SH-SY5Y (cell line): ENCODE results near the gene GLRX.

Source experiments
- GATA2 ChIP-seq: IDR thresholded peaks from 2 replicates; pipeline ENCODE4 v1.6.1; 2011; ENCODE audit warnings: mild to moderate bottlenecking, low read depth, low read length
- GATA3 ChIP-seq: IDR thresholded peaks from 2 replicates; pipeline ENCODE4 v1.6.1; 2011; ENCODE audit warnings: low read depth, mild to moderate bottlenecking, low read length, moderate library complexity

Gene GLRX

DNA sequence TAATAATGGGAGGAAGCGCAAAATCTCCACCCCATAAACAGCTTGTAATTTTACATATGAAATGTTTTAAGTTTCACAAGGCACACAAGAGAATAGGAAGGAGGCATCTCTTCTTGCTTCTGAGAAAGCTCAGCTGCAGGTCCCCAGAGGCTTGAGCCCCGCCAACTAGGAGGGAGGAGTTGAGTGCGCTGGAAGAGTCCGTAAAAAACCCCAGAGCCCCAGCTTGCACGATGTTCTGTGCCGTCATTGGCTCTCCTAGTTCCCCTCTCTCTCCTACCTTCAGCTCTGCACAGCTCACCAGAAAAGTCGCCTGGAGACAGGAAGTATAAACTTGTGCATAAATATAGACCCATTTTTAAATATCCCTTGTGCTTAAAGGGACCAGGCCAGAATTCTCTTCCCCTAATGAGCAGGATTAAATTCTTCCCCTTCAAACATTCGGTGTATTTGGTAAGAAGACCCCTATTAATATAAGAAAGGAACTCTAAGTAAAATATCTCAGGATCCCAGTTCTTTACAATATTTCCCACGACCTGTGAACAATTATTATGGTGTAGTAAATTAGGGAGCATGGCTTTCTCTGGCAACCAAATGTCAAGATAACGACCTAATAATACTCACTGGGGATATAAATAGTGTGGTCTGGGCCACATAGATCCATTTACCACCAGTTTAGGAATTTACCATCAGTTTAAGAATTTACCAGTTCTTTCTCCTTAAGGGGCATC is 13.7 kb downstream of the GLRX start:
- TF ChIP-seq GATA3 (no peak), GATA2 (no peak)

DNA sequence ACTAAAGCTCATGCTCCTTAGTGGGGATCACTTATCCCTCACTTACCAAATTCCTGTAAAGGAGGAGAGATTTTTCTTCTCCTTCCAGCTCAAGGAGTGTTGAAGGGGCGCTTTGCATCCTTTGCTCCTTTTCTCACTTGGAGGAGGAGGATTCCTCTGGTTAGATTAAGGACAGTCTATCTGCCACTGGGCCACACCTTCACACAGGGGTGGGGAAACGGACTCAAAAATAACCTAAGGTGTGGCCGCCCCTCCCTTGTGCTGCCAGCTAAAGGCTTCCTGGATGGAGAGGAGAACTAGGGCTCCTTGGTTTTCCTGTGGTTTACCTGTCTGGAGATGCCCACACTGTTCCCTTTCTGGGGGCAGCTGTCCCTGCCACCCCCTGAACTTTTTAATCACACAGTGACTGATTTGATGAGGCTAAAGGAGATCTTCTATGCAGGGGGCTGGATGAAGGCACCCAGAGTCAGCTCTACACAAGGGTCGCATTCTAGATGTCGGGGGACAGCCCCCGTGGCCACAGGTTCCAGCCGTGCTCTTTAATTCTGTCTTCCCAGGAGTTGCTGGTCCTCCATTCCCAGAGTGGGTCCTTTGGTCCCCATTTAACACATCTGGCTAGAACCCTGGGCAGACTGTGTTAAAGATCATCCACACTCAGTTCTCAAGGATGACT is 14.4 kb downstream of the GLRX start:
- no peak for TF ChIP-seq GATA2
- no peak for TF ChIP-seq GATA3

DNA sequence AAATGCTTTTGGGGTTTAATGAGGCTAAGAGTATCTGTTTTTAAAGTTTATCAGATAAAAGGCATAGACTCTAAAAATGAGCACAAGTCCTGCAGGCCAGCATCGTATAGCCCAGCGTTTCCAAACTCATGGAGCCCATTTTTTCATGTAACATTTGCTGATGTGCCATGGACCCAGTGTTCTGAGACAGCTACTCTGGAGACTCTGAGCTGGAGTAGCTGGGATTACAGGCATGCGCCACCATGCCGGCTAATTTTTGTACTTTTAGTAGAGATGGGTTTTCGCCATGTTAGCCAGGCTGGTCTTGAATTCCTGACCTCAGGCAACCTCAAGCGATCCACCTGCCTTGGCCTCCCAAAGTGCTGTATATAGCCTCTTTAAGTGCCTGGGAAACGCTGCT is 15.8 kb downstream of the GLRX start:
- TF ChIP-seq GATA3 (no peak), GATA2 (no peak)

DNA sequence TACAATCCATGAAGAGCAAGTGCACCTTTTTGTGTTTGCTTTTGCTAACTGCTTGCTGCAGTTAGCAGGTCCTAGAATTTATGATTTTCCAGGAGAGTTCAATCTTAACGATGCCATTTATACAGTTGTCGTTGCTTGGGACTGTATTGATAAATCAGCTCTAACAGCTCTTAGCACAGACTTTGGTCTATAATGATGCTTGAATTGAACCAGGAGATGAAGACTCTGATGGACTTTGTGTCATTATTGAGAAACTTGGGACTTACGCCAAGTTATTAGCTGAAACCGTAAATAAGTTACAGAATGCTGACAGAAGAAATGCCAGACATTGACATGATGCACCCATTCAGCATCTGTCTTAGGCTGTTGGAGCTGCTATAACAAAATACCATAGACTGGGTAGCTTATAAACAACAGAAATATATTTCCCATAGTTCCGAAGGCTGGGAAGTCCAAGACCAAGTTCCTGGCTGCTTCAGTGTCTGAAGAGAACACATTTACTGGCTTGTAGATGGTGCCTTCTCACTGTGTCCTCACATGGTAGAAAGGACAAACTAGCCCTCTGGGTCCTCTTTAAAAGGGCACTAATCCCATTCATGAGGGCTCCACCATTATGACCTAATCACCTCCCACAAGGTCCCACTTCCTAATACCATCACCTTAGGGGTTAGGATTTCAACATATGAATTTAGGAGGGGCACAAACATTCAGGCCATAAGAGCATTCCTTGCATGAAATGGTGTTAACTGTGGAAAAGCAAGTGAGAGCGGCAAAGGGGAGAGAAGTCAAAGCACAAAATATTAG is 17.6 kb downstream of the GLRX start:
- TF ChIP-seq GATA3 = no peak
- TF ChIP-seq GATA2 = no peak

DNA sequence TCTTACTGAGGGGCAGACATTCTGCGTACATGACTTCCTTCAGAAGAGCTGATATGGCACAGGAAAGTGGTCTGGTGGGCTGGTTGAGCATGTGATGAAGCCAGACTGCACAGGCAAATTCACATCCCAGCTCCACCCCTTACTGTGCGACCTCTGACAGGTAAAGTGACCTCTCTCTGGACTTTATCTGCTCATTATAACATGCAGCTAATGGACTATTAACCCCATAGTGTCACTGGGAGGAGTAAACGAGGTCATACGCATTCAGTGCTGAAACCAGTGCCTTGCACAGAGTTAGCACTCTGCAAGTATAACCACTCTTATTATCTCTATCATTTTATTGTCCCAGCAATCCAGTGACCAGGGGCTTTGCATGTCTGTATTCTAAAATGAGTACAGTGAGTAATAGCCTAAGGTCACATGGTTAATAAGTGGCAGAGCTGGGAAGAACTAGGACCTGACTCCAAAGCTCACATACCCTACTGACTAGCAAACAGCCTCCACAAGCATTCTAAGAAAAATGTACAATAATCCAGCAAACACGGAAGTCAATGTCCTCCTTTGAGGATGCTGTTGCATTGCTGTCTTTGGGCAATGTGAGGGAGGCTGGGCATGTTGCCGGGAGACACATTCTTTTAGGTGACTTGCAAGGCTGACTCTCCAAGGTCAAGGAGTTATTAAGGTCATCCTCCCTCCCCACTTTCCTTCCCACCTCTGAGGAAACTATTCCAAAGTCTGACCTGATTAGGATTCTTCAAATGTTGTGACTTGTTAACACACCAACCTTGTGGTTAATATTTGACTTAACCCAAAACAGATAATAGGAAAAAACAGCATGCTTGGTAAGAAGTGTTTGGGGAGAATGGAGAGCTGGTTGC is 19.0 kb downstream of the GLRX start:
- TF ChIP-seq GATA2 (no peak), GATA3 (no peak)

DNA sequence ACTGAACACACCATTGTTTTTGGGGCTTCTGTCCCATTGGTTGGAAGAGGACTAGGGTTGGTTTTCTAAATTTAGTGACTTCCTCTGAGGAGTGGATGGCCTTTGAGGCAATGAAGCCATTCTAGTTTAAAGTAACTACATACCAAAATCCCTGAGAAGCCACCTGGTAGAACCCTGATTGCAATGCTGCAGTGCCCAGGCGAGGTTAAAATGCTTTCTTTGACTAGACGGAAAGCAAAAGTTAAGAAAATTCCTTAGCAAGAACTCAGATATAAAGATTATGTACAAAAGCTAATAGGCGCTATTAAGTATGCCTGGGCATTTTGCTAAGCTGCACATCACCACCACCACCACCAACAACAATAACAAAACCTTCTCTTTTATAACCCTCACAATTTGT is 20.6 kb downstream of the GLRX start:
- TF ChIP-seq GATA3 (no peak), GATA2 (no peak)

DNA sequence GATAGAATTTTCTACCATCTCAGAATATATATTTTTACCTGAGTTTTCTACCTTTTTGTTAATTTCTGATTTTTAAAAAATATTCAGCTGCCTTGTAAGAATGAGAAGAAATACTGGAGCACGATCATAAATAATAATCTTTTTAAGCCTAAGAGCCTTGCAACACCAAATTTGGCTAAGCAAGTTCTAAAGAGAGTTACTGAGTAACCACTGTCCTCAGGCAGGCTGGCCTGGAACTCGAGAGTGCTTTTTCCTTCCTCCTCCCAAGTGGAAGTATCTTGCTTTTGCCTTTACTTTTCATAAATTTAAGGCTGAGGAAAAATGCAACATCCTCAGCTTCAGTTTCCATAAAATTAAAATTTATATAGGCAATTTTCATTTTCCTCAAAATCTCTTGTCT is 21.0 kb downstream of the GLRX start:
- TF ChIP-seq GATA3 (no peak), GATA2 (no peak)

DNA sequence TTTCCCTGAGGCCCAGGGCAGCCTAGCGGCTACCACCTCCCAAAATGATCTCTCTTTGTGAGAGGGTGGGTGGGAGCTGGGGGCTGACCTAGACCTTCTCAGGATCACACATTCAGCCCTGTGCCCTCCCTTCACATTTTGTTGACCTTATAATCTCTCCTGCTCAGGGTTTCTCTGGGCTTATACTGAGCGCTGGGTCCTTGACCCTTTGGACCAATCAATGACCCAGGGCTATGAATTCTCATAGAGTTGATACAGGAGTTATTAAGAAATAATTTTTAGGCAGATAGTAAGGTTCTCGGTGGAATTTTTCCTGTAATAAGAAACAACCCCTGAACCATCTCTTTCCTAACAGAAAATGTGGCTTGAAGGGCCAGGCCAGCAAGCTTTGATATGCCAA is 22.0 kb downstream of the GLRX start:
- TF ChIP-seq GATA2 = no peak
- TF ChIP-seq GATA3 = no peak

DNA sequence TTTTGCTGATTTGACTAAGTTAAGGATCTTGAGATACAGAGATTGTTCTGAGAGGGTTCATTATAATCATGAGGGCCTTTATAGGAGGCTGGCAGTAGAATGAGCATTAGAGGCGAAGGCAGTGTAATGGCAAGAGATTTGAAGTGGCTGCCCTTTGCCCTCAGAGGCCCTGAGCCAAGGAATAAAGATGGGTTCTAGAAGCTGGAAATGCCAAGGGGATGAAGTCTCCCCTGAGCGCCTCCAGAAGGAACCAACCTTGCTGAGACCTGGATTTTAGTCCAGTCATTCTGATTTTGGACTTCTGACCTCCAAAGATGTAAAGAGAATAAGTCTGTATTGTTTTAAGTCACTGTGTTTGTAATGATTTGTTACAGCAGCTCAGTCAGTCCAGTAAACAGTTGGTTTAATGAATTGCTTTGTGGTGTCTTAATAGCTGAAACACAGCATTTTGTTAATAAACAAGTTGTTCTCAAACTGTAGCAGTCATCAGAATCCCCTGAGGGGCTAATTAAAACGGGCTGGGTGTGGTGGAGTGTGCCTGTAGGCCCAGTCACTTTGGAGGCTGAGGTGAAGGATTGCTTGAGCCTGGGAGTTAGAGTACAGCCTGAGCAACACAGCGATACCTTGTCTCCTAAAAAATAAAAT is 23.2 kb downstream of the GLRX start:
- TF ChIP-seq GATA2 (no peak), GATA3 (no peak)

DNA sequence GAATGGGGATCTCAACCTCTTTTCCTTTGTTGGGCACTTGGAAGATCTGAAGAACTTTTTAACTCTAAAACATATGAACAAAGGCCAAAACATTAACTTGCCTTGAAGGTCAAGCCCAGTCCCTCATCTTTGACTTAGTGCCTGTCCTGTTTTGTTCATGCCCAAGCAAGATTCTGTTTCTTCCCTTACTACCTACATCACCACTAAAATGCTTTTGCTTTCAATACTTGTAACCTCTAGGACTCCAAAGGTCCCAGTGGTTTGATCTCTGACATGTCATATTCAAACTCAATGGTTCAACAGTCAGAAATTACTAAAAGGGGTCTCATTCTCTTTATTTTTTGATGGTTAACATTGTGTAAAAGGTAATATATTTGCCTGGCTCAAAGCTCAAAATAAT is 24.0 kb downstream of the GLRX start:
- TF ChIP-seq GATA2 = no peak
- no peak for TF ChIP-seq GATA3

DNA sequence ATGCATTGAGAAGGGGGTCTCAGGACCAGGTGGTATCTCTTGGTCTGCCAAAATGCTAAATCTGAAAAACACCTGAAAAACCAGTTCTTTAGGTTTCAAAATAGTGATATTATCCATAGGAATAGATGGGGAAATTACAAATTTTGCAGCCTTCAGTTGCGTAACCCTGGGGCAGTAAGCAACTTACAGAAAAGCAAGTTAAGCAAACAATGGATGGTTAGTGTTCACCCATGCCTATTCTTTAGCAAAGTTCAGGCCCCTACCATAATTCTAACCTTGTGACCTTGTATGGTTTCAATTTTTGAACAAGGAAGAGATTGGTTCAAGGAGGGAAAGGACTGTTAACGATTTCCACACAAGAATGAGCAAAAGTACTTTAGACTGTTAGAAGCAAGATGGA is 24.5 kb downstream of the GLRX start:
- TF ChIP-seq GATA3 (no peak), GATA2 (no peak)

DNA sequence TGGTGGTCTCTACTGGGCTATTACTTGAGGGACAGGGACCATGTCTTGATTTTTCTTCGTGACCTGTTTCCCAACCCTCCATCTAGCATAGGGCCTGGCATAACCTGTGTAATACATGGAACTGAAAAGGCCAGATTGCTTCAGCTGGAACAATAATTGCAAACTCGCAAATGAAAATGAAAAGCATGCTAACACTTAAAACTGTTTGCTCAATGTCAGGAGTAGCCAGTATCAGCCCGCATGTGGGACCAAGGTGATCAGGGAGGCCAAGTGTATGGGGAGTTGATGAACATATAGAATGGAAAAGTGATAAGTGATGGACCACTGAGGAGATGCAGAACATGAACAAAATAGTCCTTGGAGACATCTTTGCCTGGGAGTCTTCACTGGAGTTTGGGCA is 25.2 kb downstream of the GLRX start:
- TF ChIP-seq GATA2 (no peak), GATA3 (no peak)

DNA sequence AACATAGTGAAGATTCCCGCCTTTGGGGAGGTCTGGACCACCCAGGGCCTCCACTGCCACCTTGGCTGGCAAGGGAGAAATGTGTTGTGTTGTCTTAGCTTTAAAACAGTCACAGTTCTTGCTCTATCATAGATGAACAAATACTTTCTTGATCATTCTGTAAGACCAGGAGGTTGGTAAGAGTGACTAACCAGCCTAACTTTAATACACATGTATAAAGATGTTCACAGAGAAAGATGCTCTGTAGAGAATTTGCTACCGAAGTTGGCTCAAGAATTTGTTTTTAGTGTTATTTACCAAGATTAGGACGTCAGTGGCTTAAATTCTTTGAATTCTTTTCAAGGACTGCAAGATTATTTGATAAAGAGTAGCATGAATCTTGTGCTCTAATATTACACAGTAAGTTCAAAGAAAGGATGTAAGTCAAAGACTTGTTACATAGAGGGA is 28.4 kb downstream of the GLRX start:
- TF ChIP-seq GATA3 (no peak), GATA2 (no peak)
